ENCODE data around the gene CD2.
"Not testable (repeated sequence)": the region's sequence is repeated elsewhere in the genome, so short reads cannot be mapped to it uniquely, and the experiment has no call there.

CD2 gene

GRCh38 chr1:116732726-116733125 is 21.5 kb upstream of the CD2 start:
- no peak for DNase-seq

- no peak for DNase-seq
Measured at GRCh38 chr1:116733476-116734365, 20.5 kb upstream of the CD2 start.

- DNase-seq, result no peak
Measured at GRCh38 chr1:116735246-116735645, 19.0 kb upstream of the CD2 start.

GRCh38 chr1:116737020-116737854 is 17.0 kb upstream of the CD2 start:
- DNase-seq, result peak; percentile 56

- DNase-seq, result no peak
Measured at GRCh38 chr1:116737855-116738321, 16.3 kb upstream of the CD2 start.

GRCh38 chr1:116738673-116739370 is 15.4 kb upstream of the CD2 start:
- DNase-seq, result no peak

- DNase-seq, result no peak
Measured at GRCh38 chr1:116739371-116740012, 14.7 kb upstream of the CD2 start.

GRCh38 chr1:116740296-116740695 is 13.9 kb upstream of the CD2 start:
- DNase-seq, result no peak

GRCh38 chr1:116740746-116741145 is 13.5 kb upstream of the CD2 start:
- no peak for DNase-seq

GRCh38 chr1:116741836-116742565 is 12.2 kb upstream of the CD2 start:
- DNase-seq, result no peak

- DNase-seq, result no peak
Measured at GRCh38 chr1:116743535-116743934, 10.7 kb upstream of the CD2 start.

- no peak for DNase-seq
Measured at GRCh38 chr1:116748272-116748671, 6.0 kb upstream of the CD2 start.

- no peak for DNase-seq
Measured at GRCh38 chr1:116751146-116751545, 3.1 kb upstream of the CD2 start.

GRCh38 chr1:116751621-116752020 is 2.6 kb upstream of the CD2 start:
- no peak for DNase-seq

- DNase-seq, result no peak
Measured at GRCh38 chr1:116753312-116753711, 918 bp upstream of the CD2 start.

GRCh38 chr1:116755066-116755465 is 836 bp downstream of the CD2 start:
- no peak for DNase-seq

GRCh38 chr1:116755681-116756080 is 1.5 kb downstream of the CD2 start:
- DNase-seq, result no peak

- not testable (repeated sequence) for DNase-seq
Measured at GRCh38 chr1:116756092-116756491, 1.9 kb downstream of the CD2 start.

GRCh38 chr1:116758456-116758815 is 4.2 kb downstream of the CD2 start:
- not testable (repeated sequence) for DNase-seq

GRCh38 chr1:116759636-116760035 is 5.4 kb downstream of the CD2 start:
- DNase-seq, result no peak

- DNase-seq, result no peak
Measured at GRCh38 chr1:116760487-116760886, 6.3 kb downstream of the CD2 start.
